Glutamatergic neuron (in vitro differentiated cells): Measurements from ENCODE around the gene ARGLU1. TPM values are rescaled to one million over a fixed set of nuclear protein-coding genes. Genes with fewer than 3 reads are reported as not detected.

Experiments
- DNase-seq: peaks from one replicate; pipeline ENCODE4 v3.0.0; 2022
- H3K27ac Mint-ChIP-seq: one replicate; pipeline ENCODE4 v1.8.0; 2020; ENCODE audit warnings: mild to moderate bottlenecking, mixed read lengths, inconsistent platforms; ENCODE audit not compliant: unreplicated experiment
- H3K27me3 Mint-ChIP-seq: one replicate; pipeline ENCODE4 v1.8.0; 2020; ENCODE audit warnings: mild to moderate bottlenecking, moderate library complexity, mixed read lengths, inconsistent platforms; ENCODE audit not compliant: unreplicated experiment
- H3K36me3 Mint-ChIP-seq: one replicate; pipeline ENCODE4 v1.8.0; 2020; ENCODE audit warnings: mild to moderate bottlenecking, mixed read lengths, inconsistent platforms; ENCODE audit not compliant: unreplicated experiment
- H3K4me1 Mint-ChIP-seq: one replicate; pipeline ENCODE4 v1.8.0; 2020; ENCODE audit warnings: mild to moderate bottlenecking, low read depth, mixed read lengths, inconsistent platforms; ENCODE audit not compliant: unreplicated experiment
- H3K4me3 Mint-ChIP-seq: one replicate; pipeline ENCODE4 v1.8.0; 2020; ENCODE audit warnings: mild to moderate bottlenecking, mixed read lengths, inconsistent platforms; ENCODE audit not compliant: unreplicated experiment
- H3K9me3 Mint-ChIP-seq: one replicate; pipeline ENCODE4 v1.8.0; 2020; ENCODE audit warnings: mild to moderate bottlenecking, moderate library complexity, mixed read lengths, inconsistent platforms; ENCODE audit not compliant: unreplicated experiment
- total RNA-seq: library from RNA; stranded (reverse); fragmentation: NEBNext Ultra II Directional; extraction: Animal tissue kit (Norgen Biotek cat#: 25700); gene quantifications from one replicate; pipeline ENCODE4 v1.2.1, GENCODE V29; 2021; ENCODE audit not compliant: unreplicated experiment
- TF ChIP-seq, protein P1 (sequence below): fragments of 200-600 bp; sonication (generic); IDR thresholded peaks from one replicate; pipeline ENCODE4 v1.5.0; 2021; ENCODE audit not compliant: partially characterized antibody, unreplicated experiment

ARGLU1 gene
- total RNA-seq, 1 donor from 2014 or later: 129 TPM

DNA sequence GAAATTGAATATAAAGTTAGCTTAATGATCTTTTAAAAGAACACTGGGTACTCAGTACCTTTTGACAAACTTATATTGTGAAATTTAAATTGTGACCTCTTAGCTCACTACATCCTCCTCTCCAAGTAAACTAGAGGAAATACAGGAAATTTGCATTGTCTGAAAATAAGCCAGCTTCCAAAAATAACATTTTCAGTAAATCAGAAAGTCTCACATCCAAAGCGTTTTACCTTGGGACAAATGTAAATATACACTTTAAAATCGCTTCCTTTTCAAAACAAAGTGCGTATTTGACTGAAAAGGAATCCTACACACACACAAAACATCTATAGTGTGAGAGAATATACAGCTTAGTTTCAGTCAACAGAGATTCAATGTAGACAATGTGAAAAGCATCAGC, 30.4 kb downstream of the ARGLU1 start:
- no peak overlapping the region for H3K4me3 Mint-ChIP-seq
- no peak for DNase-seq
- H3K9me3 Mint-ChIP-seq: peaks cover 16% of the 10 kb centered on the region
- H3K27ac Mint-ChIP-seq: no peak overlapping the region
- H3K4me1 Mint-ChIP-seq: peaks cover 3% of the 10 kb centered on the region
- H3K27me3 Mint-ChIP-seq: peaks cover 7% of the 10 kb centered on the region
- TF ChIP-seq, protein P1, sequence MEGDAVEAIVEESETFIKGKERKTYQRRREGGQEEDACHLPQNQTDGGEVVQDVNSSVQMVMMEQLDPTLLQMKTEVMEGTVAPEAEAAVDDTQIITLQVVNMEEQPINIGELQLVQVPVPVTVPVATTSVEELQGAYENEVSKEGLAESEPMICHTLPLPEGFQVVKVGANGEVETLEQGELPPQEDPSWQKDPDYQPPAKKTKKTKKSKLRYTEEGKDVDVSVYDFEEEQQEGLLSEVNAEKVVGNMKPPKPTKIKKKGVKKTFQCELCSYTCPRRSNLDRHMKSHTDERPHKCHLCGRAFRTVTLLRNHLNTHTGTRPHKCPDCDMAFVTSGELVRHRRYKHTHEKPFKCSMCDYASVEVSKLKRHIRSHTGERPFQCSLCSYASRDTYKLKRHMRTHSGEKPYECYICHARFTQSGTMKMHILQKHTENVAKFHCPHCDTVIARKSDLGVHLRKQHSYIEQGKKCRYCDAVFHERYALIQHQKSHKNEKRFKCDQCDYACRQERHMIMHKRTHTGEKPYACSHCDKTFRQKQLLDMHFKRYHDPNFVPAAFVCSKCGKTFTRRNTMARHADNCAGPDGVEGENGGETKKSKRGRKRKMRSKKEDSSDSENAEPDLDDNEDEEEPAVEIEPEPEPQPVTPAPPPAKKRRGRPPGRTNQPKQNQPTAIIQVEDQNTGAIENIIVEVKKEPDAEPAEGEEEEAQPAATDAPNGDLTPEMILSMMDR: no peak
- H3K36me3 Mint-ChIP-seq: no peaks in the 10 kb centered on the region

DNA sequence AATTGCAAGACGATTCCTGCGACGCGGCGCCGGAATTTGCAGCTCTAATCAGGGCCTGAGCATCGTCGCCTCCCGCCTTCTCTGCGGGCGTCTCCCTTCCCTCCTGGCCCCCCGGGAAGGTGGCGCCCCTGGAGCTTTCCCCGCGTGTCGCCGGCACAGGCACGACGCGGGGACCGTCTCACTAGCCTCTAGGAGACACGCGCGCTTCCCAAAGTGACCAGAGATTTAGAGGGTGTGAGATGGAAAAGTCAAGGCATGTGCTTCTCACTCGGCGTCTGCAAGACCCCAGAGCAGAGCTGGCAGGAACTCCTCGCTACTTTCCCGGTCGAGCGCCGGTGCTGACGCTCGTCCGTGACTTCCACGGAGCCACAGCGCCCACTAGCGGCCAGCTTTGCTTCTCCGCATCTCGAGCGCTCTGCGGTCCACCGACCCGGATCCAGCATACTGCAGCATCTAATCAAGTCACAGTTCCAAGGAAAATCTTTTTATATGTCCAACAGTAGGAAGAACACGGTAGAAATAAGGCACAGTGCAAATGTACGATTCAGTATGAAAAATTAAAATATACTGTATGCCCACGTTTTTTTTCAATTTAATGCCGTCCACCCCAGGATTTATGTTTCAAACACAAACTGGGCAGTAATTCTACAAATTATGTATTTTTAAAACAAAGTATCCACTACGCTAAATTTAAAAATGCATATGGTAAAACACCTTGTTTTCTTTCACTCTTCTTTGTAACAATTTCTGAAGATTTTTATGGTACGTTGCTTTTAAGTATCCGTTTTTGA, 31.5 kb downstream of the ARGLU1 start:
- DNase-seq: peak; percentile 97
- Mint-ChIP-seq H3K4me1 (peaks cover 5% of the 10 kb centered on the region), H3K4me3 (peak overlapping the region; percentile 87), H3K9me3 (peaks cover 17% of the 10 kb centered on the region), H3K27ac (peak overlapping the region; percentile 48), H3K36me3 (no peaks in the 10 kb centered on the region), H3K27me3 (peaks cover 7% of the 10 kb centered on the region)
- TF ChIP-seq, protein P1: peak; percentile 96

DNA sequence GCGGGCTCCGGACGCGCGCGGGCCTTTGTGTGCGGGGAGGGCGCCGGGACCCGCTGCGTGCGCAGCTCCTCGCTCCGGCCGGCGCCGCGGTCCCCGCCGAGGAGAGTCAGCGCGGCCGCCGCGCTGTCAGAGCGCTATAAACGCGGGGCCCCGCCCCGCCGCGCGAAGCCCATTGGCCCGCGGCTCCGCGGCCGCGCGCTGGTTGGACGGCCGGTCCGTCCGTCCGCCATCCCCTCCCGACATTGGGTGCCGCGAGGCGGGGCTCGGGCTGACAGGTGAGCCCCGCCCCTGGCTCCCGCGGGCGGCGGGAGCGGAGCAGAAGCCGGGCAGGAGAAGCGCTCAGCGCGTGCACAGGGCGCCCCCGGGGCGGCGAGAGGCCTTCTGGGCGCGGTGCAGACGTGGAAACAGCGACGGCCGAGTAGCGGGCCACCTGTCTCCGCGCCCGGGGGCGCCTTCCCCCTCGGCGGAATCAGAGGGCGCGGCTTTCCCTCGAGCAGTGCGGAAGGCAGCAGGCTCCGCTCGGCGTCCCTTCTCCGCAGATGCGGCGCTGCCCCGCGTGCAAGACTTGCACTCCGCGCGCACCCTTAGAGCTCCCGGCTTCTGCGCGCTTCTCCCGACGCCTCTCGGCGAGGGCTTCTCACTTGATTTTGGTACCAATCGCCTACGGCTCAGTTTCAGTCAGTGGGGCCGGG, 32.2 kb downstream of the ARGLU1 start, which contains the start of gene EFNB2:
Gene EFNB2 (minus strand): TSS at position 111 of the 692 bp plus-strand sequence. CDS start 698 bp downstream, outside the sequence.
- H3K36me3 Mint-ChIP-seq: no peaks in the 10 kb centered on the region
- peaks cover 6% of the 10 kb centered on the region for H3K4me1 Mint-ChIP-seq
- peak within 1 kb of the TSS; percentile 91 for H3K4me3 Mint-ChIP-seq
- H3K27me3 Mint-ChIP-seq: peaks cover 7% of the 10 kb centered on the region
- peak within 1 kb of the TSS; percentile 73 for H3K27ac Mint-ChIP-seq
- peaks cover 17% of the 10 kb centered on the region for H3K9me3 Mint-ChIP-seq
- peak; percentile 93 for DNase-seq
- TF ChIP-seq, protein P1: no peak

DNA sequence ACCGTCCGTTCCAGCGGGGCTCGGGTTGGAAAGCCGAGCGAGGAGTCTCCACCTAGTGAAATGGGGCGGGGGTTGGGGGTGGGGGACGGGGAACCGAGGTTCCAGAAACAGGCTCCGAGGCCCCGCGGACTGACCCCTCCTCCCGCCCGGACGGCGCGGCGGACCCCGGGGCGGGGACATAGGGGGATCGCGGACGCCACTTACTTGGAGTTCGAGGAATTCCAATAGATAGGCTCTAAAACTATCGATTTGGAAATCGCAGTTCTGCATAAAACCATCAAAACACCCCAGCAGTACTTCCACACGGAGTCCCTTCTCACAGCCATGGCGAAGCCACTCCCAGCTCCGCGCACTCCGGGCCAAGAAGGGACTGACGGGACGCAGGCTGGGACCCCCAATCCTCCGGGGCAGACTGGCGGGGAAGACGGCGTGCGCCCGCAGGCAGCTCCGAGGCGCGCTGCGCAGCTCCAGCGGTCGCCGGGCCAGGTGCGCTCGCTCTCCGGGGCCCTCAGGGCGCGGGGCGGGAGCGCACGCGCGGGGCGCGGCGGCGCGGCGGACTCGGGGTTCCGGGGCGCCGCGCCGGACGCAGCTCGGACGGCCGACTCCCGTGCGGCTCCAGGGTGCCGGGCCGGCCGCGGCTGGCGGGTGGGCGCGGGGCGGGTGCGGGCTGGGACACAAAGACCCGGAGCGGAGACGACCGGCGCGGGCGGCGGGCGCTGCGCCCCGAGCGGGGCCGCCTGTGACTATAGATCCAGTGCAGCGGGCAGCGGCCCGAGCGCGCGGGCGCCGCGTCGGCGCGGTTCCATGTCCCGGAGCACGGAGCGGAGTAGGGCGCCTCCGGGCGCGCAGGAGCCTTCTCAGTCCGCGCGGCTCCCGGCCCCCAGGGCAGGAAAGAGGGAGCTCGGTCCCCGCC, 33.0 kb downstream of the ARGLU1 start:
- H3K4me1 Mint-ChIP-seq: peaks cover 13% of the 10 kb centered on the region
- peaks cover 7% of the 10 kb centered on the region for H3K27me3 Mint-ChIP-seq
- peak overlapping the region; percentile 73 for H3K27ac Mint-ChIP-seq
- peaks cover 17% of the 10 kb centered on the region for H3K9me3 Mint-ChIP-seq
- no peaks in the 10 kb centered on the region for H3K36me3 Mint-ChIP-seq
- TF ChIP-seq, protein P1: no peak
- DNase-seq: peak; percentile 54
- H3K4me3 Mint-ChIP-seq: peak overlapping the region; percentile 91
